ENCODE results near the gene NEK5.
"Not testable (repeated sequence)": the region's sequence is repeated elsewhere in the genome, so short reads cannot be mapped to it uniquely, and the experiment has no call there.

The NEK5 gene

GRCh38 chr13:52079891-52080290 lies 49.0 kb downstream of the NEK5 start:
- not testable (repeated sequence) for DNase-seq (ENCODE audit: low read depth in 2 of 2)

- DNase-seq (ENCODE audit: low read depth in 2 of 2), result no peak
These were observed 57.8 kb downstream of the NEK5 start for GRCh38 chr13:52070929-52071523.

- no peak for DNase-seq (ENCODE audit: low read depth in 2 of 2)
These were observed 61.6 kb downstream of the NEK5 start for GRCh38 chr13:52067237-52067636.

- DNase-seq (ENCODE audit: low read depth in 2 of 2), result no peak
These were observed 67.3 kb downstream of the NEK5 start for GRCh38 chr13:52061587-52061986.

- DNase-seq (ENCODE audit: low read depth in 2 of 2), result not testable (repeated sequence)
These were observed 67.8 kb downstream of the NEK5 start for GRCh38 chr13:52061064-52061463.

- no peak for DNase-seq (ENCODE audit: low read depth in 2 of 2)
These were observed 75.4 kb downstream of the NEK5 start for GRCh38 chr13:52053460-52053859.

- DNase-seq (ENCODE audit: low read depth in 2 of 2), result no peak
These were observed 77.5 kb downstream of the NEK5 start for GRCh38 chr13:52051400-52051799.

GRCh38 chr13:52048516-52048915 lies 80.4 kb downstream of the NEK5 start:
- DNase-seq (ENCODE audit: low read depth in 2 of 2), result no peak

- DNase-seq (ENCODE audit: low read depth in 2 of 2), result no peak
These were observed 81.4 kb downstream of the NEK5 start for GRCh38 chr13:52047463-52047862.

- DNase-seq (ENCODE audit: low read depth in 2 of 2), result no peak
These were observed 85.2 kb downstream of the NEK5 start for GRCh38 chr13:52043675-52044074.

- DNase-seq (ENCODE audit: low read depth in 2 of 2), result no peak
These were observed 92.8 kb downstream of the NEK5 start for GRCh38 chr13:52036037-52036436.

- DNase-seq (ENCODE audit: low read depth in 2 of 2), result no peak
These were observed 94.2 kb downstream of the NEK5 start for GRCh38 chr13:52034616-52035226.

- no peak for DNase-seq (ENCODE audit: low read depth in 2 of 2)
These were observed 95.8 kb downstream of the NEK5 start for GRCh38 chr13:52033039-52033438.

- not testable (repeated sequence) for DNase-seq (ENCODE audit: low read depth in 2 of 2)
These were observed 98.5 kb downstream of the NEK5 start for GRCh38 chr13:52030401-52030800.

- DNase-seq (ENCODE audit: low read depth in 2 of 2), result no peak
These were observed 99.3 kb downstream of the NEK5 start for GRCh38 chr13:52029569-52029968.

GRCh38 chr13:52027832-52028231 lies 101.0 kb downstream of the NEK5 start:
- DNase-seq (ENCODE audit: low read depth in 2 of 2), result no peak

- DNase-seq (ENCODE audit: low read depth in 2 of 2), result no peak
These were observed 102.6 kb downstream of the NEK5 start for GRCh38 chr13:52026246-52026626.

GRCh38 chr13:52025475-52026245 lies 103.2 kb downstream of the NEK5 start:
- no peak for DNase-seq (ENCODE audit: low read depth in 2 of 2)

- DNase-seq (ENCODE audit: low read depth in 2 of 2), result no peak
These were observed 104.4 kb downstream of the NEK5 start, which contains the start of gene UTP14C for GRCh38 chr13:52024481-52024880. TSS of gene UTP14C (plus strand) at chr13:52024691. CDS start at chr13:52028805, 4,114 bp downstream.

- no peak for DNase-seq (ENCODE audit: low read depth in 2 of 2)
These were observed 106.5 kb downstream of the NEK5 start for GRCh38 chr13:52022356-52022755.

- no peak for DNase-seq (ENCODE audit: low read depth in 2 of 2)
These were observed 108.7 kb downstream of the NEK5 start for GRCh38 chr13:52020191-52020590.

GRCh38 chr13:52016296-52016695 lies 112.6 kb downstream of the NEK5 start:
- no peak for DNase-seq (ENCODE audit: low read depth in 2 of 2)

- DNase-seq (ENCODE audit: low read depth in 2 of 2), result no peak
These were observed 116.4 kb downstream of the NEK5 start for GRCh38 chr13:52012512-52012836.
